OCI-LY3 (cell line): ENCODE measurements around the gene ATP2B1.

Experiments
- CTCF ChIP-seq: fragments of 200-600, 300-600 bp; sonication (generic); IDR thresholded peaks from 2 replicates; pipeline ENCODE4 v1.5.1; 2014; ENCODE audit warnings: antibody characterized with exemption, low read length, low read depth
- EZH2phosphoT487 ChIP-seq: fragments of 200-600 bp; shearing (Covaris generic); IDR thresholded peaks from 2 replicates; pipeline ENCODE4 v1.6.1; 2018; ENCODE audit warnings: antibody characterized with exemption, mixed run types, low read depth

GRCh38 chr12:89661706-89662330 lies 46.8 kb downstream of the ATP2B1 start:
- TF ChIP-seq CTCF (no peak), EZH2phosphoT487 (no peak)
